SK-N-SH (cell line): ENCODE data around the gene KIR2DL3.
"Not testable (repeated sequence)": the region's sequence is repeated elsewhere in the genome, so short reads cannot be mapped to it uniquely, and the experiment has no call there.

Source experiments
- CTCF ChIP-seq: fragments of 200-600 bp; sonication (generic); IDR thresholded peaks from 2 replicates; pipeline ENCODE4 v1.6.1; 2017; ENCODE audit warnings: antibody characterized with exemption, mild to moderate bottlenecking, moderate library complexity
- REST ChIP-seq: IDR thresholded peaks from 2 replicates; pipeline ENCODE4 v1.6.1; 2012; ENCODE audit warnings: mild to moderate bottlenecking, low read depth, low read length, moderate library complexity
- TAF1 ChIP-seq: IDR thresholded peaks from 2 replicates; pipeline ENCODE4 v1.6.1; 2012; ENCODE audit warnings: low read depth, mild to moderate bottlenecking, low read length, moderate library complexity, borderline replicate concordance

- TF ChIP-seq TAF1, REST, CTCF: not testable (repeated sequence)
These were observed 33.0 kb downstream of the KIR2DL3 start for GRCh38 chr19:54771018-54771960.
